HG02884 (cell line): ENCODE data around the gene SCAPER.
"Not testable (repeated sequence)": the region's sequence is repeated elsewhere in the genome, so short reads cannot be mapped to it uniquely, and the experiment has no call there.

Source experiments
- ATAC-seq: cut with Tn5 transposase; IDR thresholded peaks from one replicate; pipeline ENCODE4 v1.9.1; 2021; ENCODE audit warnings: mild to moderate bottlenecking, moderate library complexity; ENCODE audit not compliant: unreplicated experiment

The SCAPER gene

GRCh38 chr15:76333309-76333708 is 571.8 kb downstream of the SCAPER start:
- ATAC-seq, result no peak

GRCh38 chr15:76332796-76333195 is 572.3 kb downstream of the SCAPER start:
- no peak for ATAC-seq

GRCh38 chr15:76330080-76330680 is 575.0 kb downstream of the SCAPER start:
- no peak for ATAC-seq

- ATAC-seq, result no peak
Observed at GRCh38 chr15:76328958-76329357, 576.2 kb downstream of the SCAPER start.

GRCh38 chr15:76328106-76328696 is 576.9 kb downstream of the SCAPER start:
- ATAC-seq, result no peak

GRCh38 chr15:76327191-76328105 is 577.7 kb downstream of the SCAPER start:
- no peak for ATAC-seq

- no peak for ATAC-seq
Observed at GRCh38 chr15:76325704-76326103, 579.4 kb downstream of the SCAPER start.

GRCh38 chr15:76324066-76324465 is 581.1 kb downstream of the SCAPER start:
- ATAC-seq, result no peak

- ATAC-seq, result no peak
Observed at GRCh38 chr15:76321602-76322001, 583.5 kb downstream of the SCAPER start.

- ATAC-seq, result no peak
Observed at GRCh38 chr15:76321171-76321570, 584.0 kb downstream of the SCAPER start.

GRCh38 chr15:76320012-76320411 is 585.1 kb downstream of the SCAPER start:
- ATAC-seq, result no peak

- ATAC-seq, result no peak
Observed at GRCh38 chr15:76313731-76314130, 591.4 kb downstream of the SCAPER start.

- ATAC-seq, result not testable (repeated sequence)
Observed at GRCh38 chr15:76313175-76313567, 592.0 kb downstream of the SCAPER start.

GRCh38 chr15:76312540-76313174 is 592.5 kb downstream of the SCAPER start:
- ATAC-seq, result no peak

- ATAC-seq, result peak; percentile 98
Observed at GRCh38 chr15:76311100-76311953, 593.8 kb downstream of the SCAPER start, which contains the start of gene ETFA. TSS of gene ETFA (minus strand) at chr15:76311469. CDS start at chr15:76311388, 81 bp downstream.

- no peak for ATAC-seq
Observed at GRCh38 chr15:76310475-76311099, 594.6 kb downstream of the SCAPER start.

- ATAC-seq, result no peak
Observed at GRCh38 chr15:76309601-76310330, 595.4 kb downstream of the SCAPER start.

- no peak for ATAC-seq
Observed at GRCh38 chr15:76303909-76304308, 601.2 kb downstream of the SCAPER start.

GRCh38 chr15:76299786-76300185 is 605.4 kb downstream of the SCAPER start:
- ATAC-seq, result no peak
